Liver (tissue), 9 donors: ENCODE results near the gene PLXNA2. TPM values are rescaled to one million over a fixed set of nuclear protein-coding genes. Genes with fewer than 3 reads are reported as not detected.

Source experiments
- DNase-seq: peaks from one replicate; pipeline ENCODE4 v3.0.0-alpha.2; 2017; ENCODE audit warnings: low spot score
- H3K27ac ChIP-seq, 2 donors: one replicate each; pipeline ENCODE4 v1.7.0; 2013; ENCODE audit warnings: inconsistent platforms in 2 of 2, low read length in 2 of 2, control low read depth in 1 of 2, low read depth in 1 of 2, mild to moderate bottlenecking in 1 of 2
- H3K27me3 ChIP-seq, 4 donors: one replicate each; pipeline versions ENCODE4 v1.6.1 to v1.7.0; 2013; ENCODE audit warnings: low read length in 3 of 4, inconsistent platforms in 1 of 4, mild to moderate bottlenecking in 1 of 4, moderate library complexity in 1 of 4; ENCODE audit not compliant: control insufficient read depth in 4 of 4, insufficient read depth in 4 of 4
- H3K36me3 ChIP-seq, 4 donors: one replicate each; pipeline versions ENCODE4 v1.6.1 to v1.7.0; 2013; ENCODE audit warnings: low read length in 3 of 4, mild to moderate bottlenecking in 3 of 4, low read depth in 1 of 4, moderate library complexity in 1 of 4; ENCODE audit not compliant: control insufficient read depth in 4 of 4, insufficient read depth in 3 of 4
- H3K4me1 ChIP-seq, 4 donors: one replicate each; pipeline versions ENCODE4 v1.6.1 to v1.7.0; 2013; ENCODE audit warnings: low read length in 3 of 4, mild to moderate bottlenecking in 3 of 4, moderate library complexity in 1 of 4; ENCODE audit not compliant: control insufficient read depth in 4 of 4, insufficient read depth in 4 of 4
- H3K4me3 ChIP-seq, 3 donors: one replicate each; pipeline versions ENCODE4 v1.6.1 to v1.7.0; 2013; ENCODE audit warnings: low read length in 3 of 3, control low read depth in 1 of 3, low read depth in 1 of 3, mild to moderate bottlenecking in 1 of 3
- H3K9ac ChIP-seq, 2 donors: one replicate each; pipeline ENCODE4 v1.7.0; 2013; ENCODE audit warnings: low read length in 2 of 2, mild to moderate bottlenecking in 2 of 2, moderate library complexity in 2 of 2, control low read depth in 1 of 2, low read depth in 1 of 2
- H3K9me3 ChIP-seq, 4 donors: one replicate each; pipeline versions ENCODE4 v1.6.1 to v1.7.0; 2013; ENCODE audit warnings: low read length in 3 of 4; ENCODE audit not compliant: control insufficient read depth in 4 of 4
- CTCF ChIP-seq: fragments of 150-350 bp; IDR thresholded peaks from 2 replicates; pipeline ENCODE4 v1.5.1; 2017; ENCODE audit warnings: improper control_type of control experiment, low read depth, low read length; ENCODE audit not compliant: missing input control
- EGR1 ChIP-seq, 2 donors: IDR thresholded peaks; 2 replicates each; pipeline ENCODE4 v1.6.1; 2016 to 2018; ENCODE audit warnings: antibody characterized with exemption in 2 of 2, low read depth in 2 of 2
- FOXA1 ChIP-seq: IDR thresholded peaks from 2 replicates; pipeline ENCODE4 v1.6.1; 2016; ENCODE audit warnings: antibody characterized with exemption
- FOXA2 ChIP-seq: IDR thresholded peaks from 2 replicates; pipeline ENCODE4 v1.6.1; 2016; ENCODE audit warnings: antibody characterized with exemption
- GABPA ChIP-seq, 2 donors: IDR thresholded peaks in 1 of 2; conservative IDR thresholded peaks in 1 of 2; 2 replicates each; pipeline ENCODE4 v1.6.1; 2016; ENCODE audit warnings: antibody characterized with exemption in 2 of 2, mild to moderate bottlenecking in 1 of 2, moderate library complexity in 1 of 2
- HNF4A ChIP-seq, 2 donors: conservative IDR thresholded peaks; 2 replicates each; pipeline ENCODE4 v1.6.1; 2016; ENCODE audit warnings: antibody characterized with exemption in 2 of 2, mild to moderate bottlenecking in 2 of 2
- HNF4G ChIP-seq: IDR thresholded peaks from 2 replicates; pipeline ENCODE4 v1.6.1; 2016; ENCODE audit warnings: antibody characterized with exemption
- JUND ChIP-seq, 2 donors: IDR thresholded peaks; 2 replicates each; pipeline ENCODE4 v1.6.1; 2016; ENCODE audit warnings: antibody characterized with exemption in 2 of 2
- MAX ChIP-seq: IDR thresholded peaks from 2 replicates; pipeline ENCODE4 v1.6.1; 2016; ENCODE audit warnings: antibody characterized with exemption
- NR2F2 ChIP-seq: IDR thresholded peaks from 2 replicates; pipeline ENCODE4 v1.6.1; 2016; ENCODE audit warnings: antibody characterized with exemption
- RAD21 ChIP-seq, 2 donors: IDR thresholded peaks; 2 replicates each; pipeline ENCODE4 v1.6.1; 2016; ENCODE audit warnings: antibody characterized with exemption in 2 of 2, mild to moderate bottlenecking in 2 of 2
- REST ChIP-seq: IDR thresholded peaks from 2 replicates; pipeline ENCODE4 v1.6.1; 2016; ENCODE audit warnings: antibody characterized with exemption, mild to moderate bottlenecking
- RXRA ChIP-seq, 2 donors: IDR thresholded peaks; 2 replicates each; pipeline ENCODE4 v1.6.1; 2017 to 2018; ENCODE audit warnings: antibody characterized with exemption in 2 of 2, mild to moderate bottlenecking in 1 of 2
- SP1 ChIP-seq: IDR thresholded peaks from 2 replicates; pipeline ENCODE4 v1.6.1; 2018; ENCODE audit warnings: antibody characterized with exemption, mild to moderate bottlenecking
- TAF1 ChIP-seq: conservative IDR thresholded peaks from 2 replicates; pipeline ENCODE4 v1.6.1; 2016; ENCODE audit warnings: antibody characterized with exemption, mild to moderate bottlenecking
- YY1 ChIP-seq: IDR thresholded peaks from 2 replicates; pipeline ENCODE4 v1.6.1; 2016; ENCODE audit warnings: antibody characterized with exemption, mild to moderate bottlenecking
- WGBS: extraction: QIAGEN DNeasy Blood & Tissue Kit; methylation state at CpG from one replicate; pipeline ENCODE4 v1.1.7; 2013; 5-methylcytosine and 5-hydroxymethylcytosine counted together
- polyA plus RNA-seq, 2 donors: library from polyadenylated mRNA; stranded (reverse) in 1 of 2; unstranded in 1 of 2; fragments of 200-250 nt in 1 of 2; fragments of >200 nt in 1 of 2; fragmentation: Nextera tagmentation in 1 of 2; extraction: Ambion mirVana in 1 of 2; gene quantifications; one replicate each; pipeline versions ENCODE4 v1.2.1 to v1.2.3, GENCODE V29; 2013 to 2015
- total RNA-seq, 2 donors: library from RNA; depleted of rRNA; stranded (reverse); fragments of >200 nt; gene quantifications; one replicate each; pipeline ENCODE4 v1.2.3, GENCODE V29; 2014
- TF ChIP-seq, protein P1 (sequence below): IDR thresholded peaks from 2 replicates; pipeline ENCODE4 v1.6.1; 2016; ENCODE audit warnings: antibody characterized with exemption
- TF ChIP-seq, protein P2 (sequence below): IDR thresholded peaks from 2 replicates; pipeline ENCODE4 v1.6.1; 2016; ENCODE audit warnings: antibody characterized with exemption
- donor health status: healthy.
- donor health status: healthy.
- donor health status: healthy.
- donor health status: healthy.
- donor health status: healthy.

PLXNA2 gene
- total and polyA plus RNA-seq, 4 donors, result 1.8 to 9.2 (median 2.8) TPM

DNA sequence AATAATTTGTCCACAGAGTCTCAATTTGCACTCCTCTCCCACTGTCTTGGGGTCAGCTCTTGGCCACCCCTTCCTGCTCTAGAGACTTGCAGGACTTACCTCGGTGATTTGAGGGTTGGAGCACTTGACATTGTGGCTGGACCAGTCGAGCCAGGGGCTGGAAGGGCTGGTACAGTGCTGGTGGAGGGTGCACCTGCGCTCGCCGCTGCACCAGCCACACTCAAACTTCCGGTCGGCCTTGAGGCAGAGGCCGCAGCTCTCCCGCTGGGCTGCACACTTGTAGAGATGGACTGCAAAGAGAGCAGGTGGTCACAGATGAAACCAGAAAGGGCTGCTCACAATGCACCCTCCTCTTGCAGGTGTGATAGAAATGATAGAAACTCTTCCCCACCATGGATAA, 165.0 kb downstream of the PLXNA2 start:
- Histone ChIP-seq H3K9ac (no peak overlapping the region), H3K9me3 (no peaks in the 10 kb centered on the region), H3K4me3 (no peak overlapping the region), H3K27ac (no peak overlapping the region), H3K4me1 (no peaks in the 10 kb centered on the region), H3K36me3 (peaks cover 2 to 23% (median 4%) of the 10 kb centered on the region in 4 donors), H3K27me3 (no peaks in the 10 kb centered on the region)
- no peak for DNase-seq
- no peak for TF ChIP-seq HNF4A (conservative IDR thresholded peaks at IDR 0.05)
- 95% methylated on average over 9 of the region's 9 CpGs for WGBS

DNA sequence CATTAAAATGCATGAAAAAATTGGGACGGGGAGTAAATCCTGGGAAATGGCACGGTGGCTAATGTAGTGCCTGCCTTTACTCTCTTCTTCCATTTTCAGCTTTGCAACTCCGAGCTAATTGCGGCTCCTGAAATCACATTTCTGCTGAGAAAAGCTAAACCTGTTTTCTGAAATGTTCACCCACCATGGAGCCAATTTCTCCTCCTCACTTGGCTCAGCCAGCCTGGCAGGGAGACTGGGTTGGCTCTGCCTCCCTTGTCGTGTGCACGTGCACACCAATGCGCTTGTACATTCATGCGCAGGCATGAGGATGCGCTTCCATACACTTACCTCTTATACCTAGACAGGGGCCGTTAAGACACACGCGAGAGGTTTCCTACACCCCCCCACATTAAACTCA, 165.4 kb downstream of the PLXNA2 start:
- Histone ChIP-seq H3K4me3 (no peak overlapping the region), H3K36me3 (peaks cover 2 to 23% (median 6%) of the 10 kb centered on the region in 4 donors), H3K4me1 (no peaks in the 10 kb centered on the region), H3K9ac (no peak overlapping the region), H3K27me3 (no peaks in the 10 kb centered on the region), H3K27ac (no peak overlapping the region), H3K9me3 (no peaks in the 10 kb centered on the region)
- WGBS, result 96% methylated on average over 12 of the region's 12 CpGs
- TF ChIP-seq HNF4A (conservative IDR thresholded peaks at IDR 0.05) (no peak), HNF4G (no peak), NR2F2 (no peak), TAF1 (no peak), SP1 (no peak), FOXA1 (no peak), FOXA2 (no peak), MAX (no peak), CTCF (no peak)
- TF ChIP-seq, protein P1, sequence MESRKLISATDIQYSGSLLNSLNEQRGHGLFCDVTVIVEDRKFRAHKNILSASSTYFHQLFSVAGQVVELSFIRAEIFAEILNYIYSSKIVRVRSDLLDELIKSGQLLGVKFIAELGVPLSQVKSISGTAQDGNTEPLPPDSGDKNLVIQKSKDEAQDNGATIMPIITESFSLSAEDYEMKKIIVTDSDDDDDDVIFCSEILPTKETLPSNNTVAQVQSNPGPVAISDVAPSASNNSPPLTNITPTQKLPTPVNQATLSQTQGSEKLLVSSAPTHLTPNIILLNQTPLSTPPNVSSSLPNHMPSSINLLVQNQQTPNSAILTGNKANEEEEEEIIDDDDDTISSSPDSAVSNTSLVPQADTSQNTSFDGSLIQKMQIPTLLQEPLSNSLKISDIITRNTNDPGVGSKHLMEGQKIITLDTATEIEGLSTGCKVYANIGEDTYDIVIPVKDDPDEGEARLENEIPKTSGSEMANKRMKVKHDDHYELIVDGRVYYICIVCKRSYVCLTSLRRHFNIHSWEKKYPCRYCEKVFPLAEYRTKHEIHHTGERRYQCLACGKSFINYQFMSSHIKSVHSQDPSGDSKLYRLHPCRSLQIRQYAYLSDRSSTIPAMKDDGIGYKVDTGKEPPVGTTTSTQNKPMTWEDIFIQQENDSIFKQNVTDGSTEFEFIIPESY, result no peak
- DNase-seq, result no peak

GRCh38 chr1:208077232-208078075, 166.7 kb downstream of the PLXNA2 start:
- Histone ChIP-seq H3K27me3 (no peaks in the 10 kb centered on the region), H3K9me3 (no peaks in the 10 kb centered on the region), H3K27ac (no peak overlapping the region), H3K4me3 (no peak overlapping the region), H3K9ac (no peak overlapping the region), H3K36me3 (peaks cover 2 to 22% (median 7%) of the 10 kb centered on the region in 4 donors), H3K4me1 (no peaks in the 10 kb centered on the region)
- no peak for DNase-seq
- 79% methylated on average over 16 of the region's 16 CpGs for WGBS
- TF ChIP-seq HNF4A (conservative IDR thresholded peaks at IDR 0.05) (no peak), YY1 (no peak), NR2F2 (no peak), FOXA2 (no peak), EGR1 (IDR thresholded peaks at IDR 0.05; ENCODE audit: low read depth in 2 of 2) (no peak), RAD21 (IDR thresholded peaks at IDR 0.05) (no peak), JUND (IDR thresholded peaks at IDR 0.05) (no peak), RXRA (IDR thresholded peaks at IDR 0.05) (no peak), MAX (no peak), REST (no peak), TAF1 (no peak), GABPA (IDR thresholded peaks at IDR 0.05 in 1 of 2, conservative IDR thresholded peaks at IDR 0.05 in 1 of 2) (no peak), SP1 (no peak), HNF4G (no peak), FOXA1 (no peak)
- TF ChIP-seq, protein P2, sequence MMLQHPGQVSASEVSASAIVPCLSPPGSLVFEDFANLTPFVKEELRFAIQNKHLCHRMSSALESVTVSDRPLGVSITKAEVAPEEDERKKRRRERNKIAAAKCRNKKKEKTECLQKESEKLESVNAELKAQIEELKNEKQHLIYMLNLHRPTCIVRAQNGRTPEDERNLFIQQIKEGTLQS, result no peak
